Activated B cell treated with CpG ODN at 0.5 μM for 24 hours (primary cell): ENCODE results near the gene PRODH. TPM values are rescaled to one million over a fixed set of nuclear protein-coding genes. Genes with fewer than 3 reads are reported as not detected.
"Not testable (repeated sequence)": the region's sequence is repeated elsewhere in the genome, so short reads cannot be mapped to it uniquely, and the experiment has no call there.

Experiments
- ATAC-seq: fragments of 200-7000 bp; cut with Tn5 transposase; one replicate; pipeline ENCODE4 v1.10.0; 2021; ENCODE audit warnings: low read depth, mild to moderate bottlenecking, moderate library complexity
- CTCF ChIA-PET: fragments of 350-600 bp; sonication (Branson Sonifier 250); formaldehyde crosslinking; loops from one replicate; lab custom pipeline; 2021; ENCODE audit warnings: antibody characterized with exemption; lab: Charles Lee
- POLR2A ChIA-PET: fragments of 350-600 bp; sonication (Branson Sonifier 250); formaldehyde crosslinking; loops from one replicate; lab custom pipeline; 2021; ENCODE audit warnings: antibody characterized with exemption; lab: Charles Lee
- DNase-seq: peaks from one replicate; pipeline ENCODE4 v3.0.0; 2022
- H3K27ac Mint-ChIP-seq: one replicate; pipeline ENCODE4 v1.8.0; 2020; ENCODE audit warnings: mixed read lengths
- H3K27me3 Mint-ChIP-seq: one replicate; pipeline ENCODE4 v1.8.0; 2021; ENCODE audit warnings: mixed read lengths
- H3K36me3 Mint-ChIP-seq: one replicate; pipeline ENCODE4 v1.8.0; 2021; ENCODE audit warnings: low read depth, mixed read lengths
- H3K4me1 Mint-ChIP-seq: one replicate; pipeline ENCODE4 v1.8.0; 2021; ENCODE audit warnings: mixed read lengths
- H3K4me3 Mint-ChIP-seq: one replicate; pipeline ENCODE4 v1.8.0; 2020; ENCODE audit warnings: mild to moderate bottlenecking, mixed read lengths
- H3K9me3 Mint-ChIP-seq: one replicate; pipeline ENCODE4 v1.8.0; 2020; ENCODE audit warnings: mixed read lengths
- CTCF ChIP-seq: fragments of 200-600 bp; IDR thresholded peaks from one replicate; pipeline ENCODE4 v1.8.0; 2022; ENCODE audit warnings: antibody characterized with exemption, mild to moderate bottlenecking
- intact Hi-C: fragments of 100-400 bp; cut with micrococcal nuclease; formaldehyde crosslinking; loops from one replicate; pipeline ENCODE4 v1.15.1; 2024
- total RNA-seq: library from RNA; stranded (reverse); gene quantifications from 2 replicates; pipeline ENCODE4 v1.2.3, GENCODE V29; 2022

The PRODH gene
- total RNA-seq, 1 donor from 2014 or later = not detected

GRCh38 chr22:18965526-18966421 lies 29.7 kb upstream of the PRODH start:
- DNase-seq (no peak), ATAC-seq (no peak)
- intact Hi-C loops = no loop called here
- ChIA-PET CTCF (no interaction called here), POLR2A (no interaction called here)
- Mint-ChIP-seq H3K9me3 (no peaks in the 10 kb centered on the region), H3K27ac (no peak overlapping the region), H3K4me3 (no peak overlapping the region), H3K4me1 (peaks cover 4% of the 10 kb centered on the region), H3K27me3 (peaks cover 12% of the 10 kb centered on the region), H3K36me3 (no peaks in the 10 kb centered on the region)
- no peak for TF ChIP-seq CTCF

- ATAC-seq, H3K4me1 Mint-ChIP-seq, H3K4me3 Mint-ChIP-seq, H3K9me3 Mint-ChIP-seq, POLR2A ChIA-PET, CTCF ChIA-PET, intact Hi-C loops, H3K27ac Mint-ChIP-seq, DNase-seq, H3K36me3 Mint-ChIP-seq: not testable (repeated sequence)
- peaks cover 11% of the 10 kb centered on the region for H3K27me3 Mint-ChIP-seq
Observed at GRCh38 chr22:18964501-18965265, 28.6 kb upstream of the PRODH start.

GRCh38 chr22:18964051-18964450 lies 28.0 kb upstream of the PRODH start:
- ATAC-seq, H3K27me3 Mint-ChIP-seq, DNase-seq, H3K9me3 Mint-ChIP-seq, intact Hi-C loops, POLR2A ChIA-PET, H3K27ac Mint-ChIP-seq, H3K36me3 Mint-ChIP-seq, CTCF ChIA-PET, H3K4me3 Mint-ChIP-seq, H3K4me1 Mint-ChIP-seq: not testable (repeated sequence)

GRCh38 chr22:18962308-18962635 lies 26.2 kb upstream of the PRODH start:
- H3K4me1 Mint-ChIP-seq = no peaks in the 10 kb centered on the region
- H3K4me3 Mint-ChIP-seq = no peak overlapping the region
- peaks cover 4% of the 10 kb centered on the region for H3K27me3 Mint-ChIP-seq
- intact Hi-C loops = no loop called here
- DNase-seq (no peak), ATAC-seq (no peak)
- no peak overlapping the region for H3K27ac Mint-ChIP-seq
- H3K9me3 Mint-ChIP-seq = no peaks in the 10 kb centered on the region
- no peak for TF ChIP-seq CTCF
- POLR2A ChIA-PET = no interaction called here
- no peaks in the 10 kb centered on the region for H3K36me3 Mint-ChIP-seq
- CTCF ChIA-PET = no interaction called here

GRCh38 chr22:18961632-18962307 lies 25.7 kb upstream of the PRODH start:
- H3K27me3 Mint-ChIP-seq, intact Hi-C loops, ATAC-seq, CTCF ChIA-PET, H3K27ac Mint-ChIP-seq, H3K4me3 Mint-ChIP-seq, DNase-seq, POLR2A ChIA-PET, H3K4me1 Mint-ChIP-seq, H3K36me3 Mint-ChIP-seq, H3K9me3 Mint-ChIP-seq: not testable (repeated sequence)

GRCh38 chr22:18961201-18961600 lies 25.1 kb upstream of the PRODH start:
- H3K9me3 Mint-ChIP-seq, H3K27me3 Mint-ChIP-seq, intact Hi-C loops, H3K4me1 Mint-ChIP-seq, H3K4me3 Mint-ChIP-seq, CTCF ChIA-PET, H3K36me3 Mint-ChIP-seq, ATAC-seq, DNase-seq, H3K27ac Mint-ChIP-seq, POLR2A ChIA-PET: not testable (repeated sequence)

GRCh38 chr22:18960166-18960820 lies 24.2 kb upstream of the PRODH start:
- intact Hi-C loops, H3K9me3 Mint-ChIP-seq, ATAC-seq, DNase-seq, CTCF ChIA-PET, H3K27me3 Mint-ChIP-seq, H3K36me3 Mint-ChIP-seq, H3K4me3 Mint-ChIP-seq, H3K27ac Mint-ChIP-seq, H3K4me1 Mint-ChIP-seq, POLR2A ChIA-PET: not testable (repeated sequence)

- DNase-seq, CTCF ChIA-PET, POLR2A ChIA-PET, H3K9me3 Mint-ChIP-seq, H3K36me3 Mint-ChIP-seq, ATAC-seq, H3K4me1 Mint-ChIP-seq, H3K27me3 Mint-ChIP-seq, H3K27ac Mint-ChIP-seq, H3K4me3 Mint-ChIP-seq, intact Hi-C loops: not testable (repeated sequence)
Observed at GRCh38 chr22:18959741-18960140, 23.6 kb upstream of the PRODH start.

GRCh38 chr22:18959266-18959665 lies 23.2 kb upstream of the PRODH start:
- CTCF ChIA-PET, intact Hi-C loops, H3K4me3 Mint-ChIP-seq, H3K4me1 Mint-ChIP-seq, ATAC-seq, H3K9me3 Mint-ChIP-seq, H3K36me3 Mint-ChIP-seq, H3K27me3 Mint-ChIP-seq, POLR2A ChIA-PET, DNase-seq, H3K27ac Mint-ChIP-seq: not testable (repeated sequence)
